NCI-H187 treated with DMSO at 0.1 percent for 48 hours (cell line): ENCODE measurements around the gene LRBA.
A peak's percentile ranks its signal among the peaks of the same experiment; 100 is the strongest.
"Not testable (repeated sequence)": the region's sequence is repeated elsewhere in the genome, so short reads cannot be mapped to it uniquely, and the experiment has no call there.

Experiments used
- DNase-seq: peaks from one replicate; lab custom pipeline; 2025; lab: John Stamatoyannopoulos, UW

LRBA gene

GRCh38 chr4:151021637-151022334 is 6.7 kb upstream of the LRBA start:
- DNase-seq, result no peak

- peak; percentile 28 for DNase-seq
Measured at GRCh38 chr4:151015459-151016347, 619 bp upstream of the LRBA start.

GRCh38 chr4:151013944-151014343 is 1.1 kb downstream of the LRBA start:
- DNase-seq, result no peak

- DNase-seq, result no peak
Measured at GRCh38 chr4:151013491-151013890, 1.6 kb downstream of the LRBA start.

- DNase-seq, result no peak
Measured at GRCh38 chr4:151012820-151013219, 2.3 kb downstream of the LRBA start.

- DNase-seq, result no peak
Measured at GRCh38 chr4:151012376-151012775, 2.7 kb downstream of the LRBA start.

- no peak for DNase-seq
Measured at GRCh38 chr4:151004222-151004621, 10.9 kb downstream of the LRBA start.

GRCh38 chr4:151000747-151001429 is 14.2 kb downstream of the LRBA start:
- DNase-seq, result no peak

GRCh38 chr4:150999086-150999485 is 16.0 kb downstream of the LRBA start:
- DNase-seq, result no peak

GRCh38 chr4:150997141-150997540 is 17.9 kb downstream of the LRBA start:
- DNase-seq, result no peak

- DNase-seq, result no peak
Measured at GRCh38 chr4:150994721-150995120, 20.4 kb downstream of the LRBA start.

- not testable (repeated sequence) for DNase-seq
Measured at GRCh38 chr4:150993577-150993976, 21.5 kb downstream of the LRBA start.

GRCh38 chr4:150990993-150991392 is 24.1 kb downstream of the LRBA start:
- DNase-seq, result no peak

GRCh38 chr4:150990250-150990649 is 24.8 kb downstream of the LRBA start:
- no peak for DNase-seq

- DNase-seq, result no peak
Measured at GRCh38 chr4:150988238-150988637, 26.8 kb downstream of the LRBA start.

- no peak for DNase-seq
Measured at GRCh38 chr4:150987204-150987603, 27.9 kb downstream of the LRBA start.

- DNase-seq, result no peak
Measured at GRCh38 chr4:150986085-150986484, 29.0 kb downstream of the LRBA start.

GRCh38 chr4:150983851-150984250 is 31.2 kb downstream of the LRBA start:
- DNase-seq, result no peak

- no peak for DNase-seq
Measured at GRCh38 chr4:150982557-150983233, 32.4 kb downstream of the LRBA start.

- no peak for DNase-seq
Measured at GRCh38 chr4:150978738-150979575, 36.1 kb downstream of the LRBA start.

- DNase-seq, result no peak
Measured at GRCh38 chr4:150976478-150977118, 38.5 kb downstream of the LRBA start.
